ENCODE measurements around the gene ADAMTS17.

ADAMTS17 gene

DNA sequence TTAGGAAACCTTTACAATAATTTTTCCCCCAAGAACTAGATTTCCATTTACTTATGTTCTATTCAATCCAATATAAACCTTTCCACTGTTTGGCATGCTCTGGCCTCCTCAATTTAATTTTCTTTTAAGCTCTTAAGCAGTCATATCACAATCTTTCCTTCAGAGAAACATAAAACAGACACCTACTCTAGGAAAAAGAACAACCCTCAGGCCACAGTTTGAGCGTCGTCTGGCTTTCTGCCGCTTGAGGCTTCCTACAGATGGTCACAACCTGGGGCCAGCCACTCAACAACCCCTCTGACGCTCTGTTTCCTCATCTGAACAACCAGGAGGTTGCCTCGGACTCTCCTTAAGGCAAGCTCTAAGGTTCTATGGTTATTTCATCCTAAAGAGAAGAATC is 143.3 kb downstream of the ADAMTS17 start:
- peaks cover 20% of the 10 kb centered on the region for H4K20me1 ChIP-seq (ENCODE audit: insufficient read depth, low read length)
- peaks cover 46% of the 10 kb centered on the region for H3K79me2 ChIP-seq (ENCODE audit: insufficient read depth, low read length)
- ATAC-seq (ENCODE audit: insufficient read depth, low read depth) (no peak), DNase-seq (no peak)
- H3K9me3 ChIP-seq (ENCODE audit: insufficient read depth, low read length, severe bottlenecking) = no peaks in the 10 kb centered on the region
- H3K9ac ChIP-seq (ENCODE audit: low read depth, low read length) = no peak overlapping the region
- TF ChIP-seq EZH2 (IDR thresholded peaks at IDR 0.05; ENCODE audit: borderline replicate concordance, low read depth, low read length, severe bottlenecking) = no peak
- no peak for TF ChIP-seq CTCF (IDR thresholded peaks at IDR 0.05; ENCODE audit: borderline replicate concordance, extremely low read depth, low read length, poor library complexity, severe bottlenecking)
- peaks cover 66% of the 10 kb centered on the region for H3K36me3 ChIP-seq (ENCODE audit: insufficient read depth, low read length)
- no peak overlapping the region for H2AFZ ChIP-seq (ENCODE audit: low read depth, low read length)
- no peak overlapping the region for H3K27ac ChIP-seq (ENCODE audit: low read length)
- peaks cover 22% of the 10 kb centered on the region for H3K4me1 ChIP-seq (ENCODE audit: insufficient read depth, low read length)
- H3K27me3 ChIP-seq (ENCODE audit: insufficient read depth, low read length, poor library complexity) = no peaks in the 10 kb centered on the region
- H3K4me3 ChIP-seq (ENCODE audit: low read depth in 1 of 2, low read length in 2 of 2) = no peak overlapping the region
- no peak overlapping the region for H3K4me2 ChIP-seq (ENCODE audit: insufficient read depth, low read length)

DNA sequence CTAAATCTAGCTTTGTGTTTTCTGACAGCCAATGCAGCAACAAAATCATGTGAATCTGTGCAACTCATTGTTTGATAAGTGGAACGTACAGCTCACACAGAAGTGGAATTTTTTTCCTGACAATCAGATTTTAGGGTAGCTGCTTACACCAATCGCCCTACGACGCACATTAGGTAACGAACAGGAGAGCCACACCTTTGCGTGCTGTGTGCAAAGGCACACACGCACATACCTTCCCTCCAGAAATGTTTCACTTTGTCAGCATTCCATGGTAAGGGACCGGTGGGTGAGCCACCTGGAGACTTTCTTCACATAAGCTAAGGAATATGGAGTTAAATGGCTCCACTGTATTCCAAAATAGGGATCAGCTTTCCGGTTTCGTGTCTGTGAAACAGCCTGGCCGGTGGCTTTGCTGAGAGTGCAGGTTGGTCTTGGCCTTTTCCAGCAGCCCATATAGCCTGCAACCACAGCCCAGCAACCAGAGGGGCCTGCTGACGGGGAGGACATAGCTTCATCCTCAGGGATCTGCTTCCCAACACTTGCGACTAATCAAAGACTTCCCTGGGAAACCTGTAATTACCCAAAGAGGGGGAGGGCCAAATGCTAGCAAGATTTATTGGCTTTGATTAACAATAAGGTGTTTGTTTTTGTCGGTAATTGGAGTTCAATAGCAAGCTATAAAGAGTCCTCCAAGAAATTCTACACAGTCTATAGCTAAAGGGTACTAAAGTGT is 145.3 kb downstream of the ADAMTS17 start:
- Histone ChIP-seq H3K27ac (ENCODE audit: low read length) (no peak overlapping the region), H4K20me1 (ENCODE audit: insufficient read depth, low read length) (peaks cover 13% of the 10 kb centered on the region), H3K4me3 (ENCODE audit: low read depth in 1 of 2, low read length in 2 of 2) (no peak overlapping the region), H3K4me2 (ENCODE audit: insufficient read depth, low read length) (no peak overlapping the region), H3K9me3 (ENCODE audit: insufficient read depth, low read length, severe bottlenecking) (no peaks in the 10 kb centered on the region), H3K79me2 (ENCODE audit: insufficient read depth, low read length) (peaks cover 32% of the 10 kb centered on the region), H3K9ac (ENCODE audit: low read depth, low read length) (no peak overlapping the region), H3K4me1 (ENCODE audit: insufficient read depth, low read length) (peaks cover 4% of the 10 kb centered on the region; the same call in 1 of the 2 replicates), H3K27me3 (ENCODE audit: insufficient read depth, low read length, poor library complexity) (no peaks in the 10 kb centered on the region), H2AFZ (ENCODE audit: low read depth, low read length) (no peak overlapping the region), H3K36me3 (ENCODE audit: insufficient read depth, low read length) (peaks cover 85% of the 10 kb centered on the region)
- DNase-seq = no peak
- ATAC-seq (ENCODE audit: insufficient read depth, low read depth) = no peak
- TF ChIP-seq EZH2 (IDR thresholded peaks at IDR 0.05; ENCODE audit: borderline replicate concordance, low read depth, low read length, severe bottlenecking) = no peak
- TF ChIP-seq CTCF (IDR thresholded peaks at IDR 0.05; ENCODE audit: borderline replicate concordance, extremely low read depth, low read length, poor library complexity, severe bottlenecking) = no peak

- H2AFZ ChIP-seq (ENCODE audit: low read depth, low read length) = no peak overlapping the region
- H3K27me3 ChIP-seq (ENCODE audit: insufficient read depth, low read length, poor library complexity) = no peaks in the 10 kb centered on the region
- H4K20me1 ChIP-seq (ENCODE audit: insufficient read depth, low read length) = peaks cover 7% of the 10 kb centered on the region; the same call in 1 of the 2 replicates
- peaks cover 90% of the 10 kb centered on the region for H3K36me3 ChIP-seq (ENCODE audit: insufficient read depth, low read length)
- no peak overlapping the region for H3K4me2 ChIP-seq (ENCODE audit: insufficient read depth, low read length)
- DNase-seq (no peak), ATAC-seq (ENCODE audit: insufficient read depth, low read depth) (no peak)
- no peak overlapping the region for H3K4me3 ChIP-seq (ENCODE audit: low read depth in 1 of 2, low read length in 2 of 2)
- no peak overlapping the region for H3K27ac ChIP-seq (ENCODE audit: low read length)
- no peak overlapping the region for H3K9ac ChIP-seq (ENCODE audit: low read depth, low read length)
- no peaks in the 10 kb centered on the region for H3K9me3 ChIP-seq (ENCODE audit: insufficient read depth, low read length, severe bottlenecking)
- H3K4me1 ChIP-seq (ENCODE audit: insufficient read depth, low read length) = no peaks in the 10 kb centered on the region
- H3K79me2 ChIP-seq (ENCODE audit: insufficient read depth, low read length) = peaks cover 23% of the 10 kb centered on the region
- TF ChIP-seq EZH2 (IDR thresholded peaks at IDR 0.05; ENCODE audit: borderline replicate concordance, low read depth, low read length, severe bottlenecking) (no peak), CTCF (IDR thresholded peaks at IDR 0.05; ENCODE audit: borderline replicate concordance, extremely low read depth, low read length, poor library complexity, severe bottlenecking) (no peak)
These were observed 146.8 kb downstream of the ADAMTS17 start for GRCh38 chr15:100194996-100195395.
